HG03571 (cell line): ENCODE measurements around the gene CHST12.

Experiments
- ATAC-seq: cut with Tn5 transposase; IDR thresholded peaks from one replicate; pipeline ENCODE4 v1.9.1; 2021; ENCODE audit not compliant: unreplicated experiment

The CHST12 gene

GRCh38 chr7:2403014-2403717, at the start of gene CHST12:
Gene CHST12, plus strand, starts transcription at chr7:2403611. Its CDS starts 29,029 bp downstream, at chr7:2432640.
- ATAC-seq = peak; percentile 33

GRCh38 chr7:2353936-2354185, 49.5 kb upstream of the CHST12 start:
- peak; percentile 54 for ATAC-seq

DNA sequence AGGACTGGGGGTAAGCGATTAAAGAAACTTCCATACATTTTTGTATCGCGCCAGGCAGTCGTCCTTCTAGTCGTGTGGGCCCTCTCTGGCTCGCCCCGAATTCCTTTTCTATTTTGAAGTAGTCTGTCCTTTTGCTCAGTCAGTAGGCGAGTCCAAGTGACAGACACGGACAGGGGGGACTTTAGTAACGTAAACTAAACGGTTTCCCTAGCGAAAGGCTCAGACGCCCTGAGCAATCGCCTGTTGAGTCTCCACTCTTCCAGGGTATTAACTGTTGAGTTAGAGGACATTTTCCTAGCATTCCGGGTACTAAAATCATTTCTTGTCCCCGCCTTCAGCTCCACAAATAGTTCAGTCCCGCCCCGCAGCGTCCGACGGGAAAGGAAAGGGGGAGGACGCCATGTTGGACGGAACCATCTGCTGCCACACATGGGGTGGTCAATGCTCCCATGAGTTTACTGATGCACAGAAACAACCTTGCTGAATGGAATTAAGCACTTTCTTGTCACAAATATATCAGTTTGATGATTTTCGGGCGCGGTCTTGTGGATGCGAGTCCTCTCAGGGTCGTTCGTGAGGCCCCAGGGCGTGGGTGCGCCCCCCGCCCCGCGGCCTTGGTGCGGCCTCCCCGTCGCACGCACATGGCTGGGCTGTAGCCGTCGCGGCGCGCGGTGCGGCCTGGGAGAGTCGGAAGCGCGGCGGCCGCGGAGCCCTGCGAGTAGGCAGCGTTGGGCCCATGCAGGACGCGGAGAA, 49.0 kb upstream of the CHST12 start, which contains the start of gene EIF3B:
TSS of gene EIF3B (plus strand) at position 642 of the 753 bp plus-strand sequence. CDS start at position 737, 95 bp downstream.
- peak; percentile 73 for ATAC-seq

DNA sequence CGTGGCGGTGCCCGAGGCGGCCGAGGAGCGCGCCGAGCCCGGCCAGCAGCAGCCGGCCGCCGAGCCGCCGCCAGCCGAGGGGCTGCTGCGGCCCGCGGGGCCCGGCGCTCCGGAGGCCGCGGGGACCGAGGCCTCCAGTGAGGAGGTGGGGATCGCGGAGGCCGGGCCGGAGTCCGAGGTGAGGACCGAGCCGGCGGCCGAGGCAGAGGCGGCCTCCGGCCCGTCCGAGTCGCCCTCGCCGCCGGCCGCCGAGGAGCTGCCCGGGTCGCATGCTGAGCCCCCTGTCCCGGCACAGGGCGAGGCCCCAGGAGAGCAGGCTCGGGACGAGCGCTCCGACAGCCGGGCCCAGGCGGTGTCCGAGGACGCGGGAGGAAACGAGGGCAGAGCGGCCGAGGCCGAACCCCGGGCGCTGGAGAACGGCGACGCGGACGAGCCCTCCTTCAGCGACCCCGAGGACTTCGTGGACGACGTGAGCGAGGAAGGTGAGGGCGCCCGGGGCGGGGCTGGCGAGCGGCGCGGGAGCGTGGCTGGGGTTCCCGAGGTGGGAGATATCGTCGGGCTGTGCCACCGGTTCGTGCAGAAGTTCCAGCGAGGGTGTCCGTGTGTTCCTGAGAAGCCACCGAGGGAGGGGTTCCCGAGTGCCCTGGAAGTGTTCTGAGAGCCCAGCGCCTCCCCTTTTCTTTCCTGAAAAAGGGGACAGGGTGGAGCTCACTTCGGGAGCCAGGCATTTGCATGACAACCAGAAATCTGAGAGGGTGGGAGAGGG, 48.3 kb upstream of the CHST12 start:
- peak; percentile 15 for ATAC-seq

- no peak for ATAC-seq
Observed at GRCh38 chr7:2355705-2356008, 47.8 kb upstream of the CHST12 start.

DNA sequence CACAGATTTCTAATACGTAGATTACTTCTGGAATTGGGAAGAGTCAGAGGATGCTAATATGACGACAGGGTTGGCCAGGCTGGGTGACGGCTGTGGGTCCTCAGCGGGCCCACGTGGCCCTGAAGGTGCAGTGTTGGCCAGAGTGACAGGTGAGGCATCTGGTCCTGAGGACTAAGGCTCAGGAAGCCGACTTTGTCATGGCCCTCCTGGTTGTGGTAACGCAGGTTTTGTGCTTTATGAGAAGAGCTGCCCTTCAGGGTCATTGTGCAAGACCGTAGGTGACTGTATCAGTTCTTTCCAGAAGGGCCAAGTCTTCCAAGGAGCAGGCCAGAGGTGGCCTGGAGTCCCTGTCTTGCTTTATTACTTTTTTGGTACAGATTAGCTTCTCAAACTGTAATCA, 46.2 kb upstream of the CHST12 start:
- ATAC-seq = no peak

DNA sequence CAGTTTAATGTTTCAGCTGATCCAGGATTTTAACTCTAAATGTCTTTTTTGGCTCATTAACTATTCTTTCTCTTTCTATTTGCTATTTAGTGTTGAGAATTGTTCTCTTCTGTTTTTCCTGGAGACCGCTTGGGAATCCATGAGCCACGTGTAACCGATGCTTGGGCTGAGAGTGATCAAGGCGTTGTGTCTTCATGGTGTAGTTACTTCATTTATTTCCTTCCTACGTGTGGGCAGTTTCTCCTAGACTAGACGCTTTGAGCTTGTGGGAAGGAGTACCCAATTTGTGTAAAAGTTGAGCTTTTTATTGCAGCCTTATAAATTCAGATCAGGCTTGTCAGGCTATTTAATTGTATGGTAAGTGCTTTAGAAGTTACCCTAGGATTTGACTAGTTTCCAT, 45.8 kb upstream of the CHST12 start:
- no peak for ATAC-seq

- no peak for ATAC-seq
Observed at GRCh38 chr7:2358968-2359527, 44.4 kb upstream of the CHST12 start.

DNA sequence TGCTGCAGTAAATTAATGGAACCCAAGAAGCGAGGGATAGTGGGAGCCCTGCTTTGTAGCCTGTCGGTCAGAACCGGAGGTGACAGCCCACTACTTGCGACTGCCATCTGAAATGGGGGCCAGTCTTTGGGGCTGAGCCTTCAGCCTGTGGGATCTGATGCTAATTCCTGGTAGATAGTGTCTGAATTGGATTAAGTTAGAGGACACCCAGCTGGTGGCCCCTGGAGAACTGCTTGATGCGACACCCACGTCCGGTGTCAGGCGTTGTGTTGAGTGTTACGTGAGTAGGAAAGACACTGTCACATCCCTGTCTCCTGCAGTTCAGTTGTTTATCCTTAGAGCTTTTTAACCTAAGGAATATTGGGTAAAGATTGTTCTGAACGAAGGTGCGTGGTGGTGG, 43.8 kb upstream of the CHST12 start:
- no peak for ATAC-seq

DNA sequence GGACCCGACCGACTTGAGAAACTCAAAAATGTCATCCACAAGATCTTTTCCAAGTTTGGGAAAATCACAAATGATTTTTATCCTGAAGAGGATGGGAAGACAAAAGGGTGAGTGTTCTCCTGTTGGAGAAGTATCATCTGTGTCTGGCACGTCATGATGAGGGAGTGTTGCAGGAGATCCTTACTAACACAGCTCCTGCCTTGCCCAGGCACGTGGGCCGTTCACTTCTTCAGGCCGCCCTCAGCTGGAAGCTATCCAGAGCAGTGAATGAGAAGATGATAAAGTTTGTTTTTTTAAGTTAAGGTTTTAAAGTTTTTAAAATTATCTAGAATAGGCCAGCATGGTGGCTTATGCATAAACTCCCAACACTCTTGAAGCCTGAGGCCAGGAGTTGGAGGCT, 42.6 kb upstream of the CHST12 start:
- no peak for ATAC-seq

DNA sequence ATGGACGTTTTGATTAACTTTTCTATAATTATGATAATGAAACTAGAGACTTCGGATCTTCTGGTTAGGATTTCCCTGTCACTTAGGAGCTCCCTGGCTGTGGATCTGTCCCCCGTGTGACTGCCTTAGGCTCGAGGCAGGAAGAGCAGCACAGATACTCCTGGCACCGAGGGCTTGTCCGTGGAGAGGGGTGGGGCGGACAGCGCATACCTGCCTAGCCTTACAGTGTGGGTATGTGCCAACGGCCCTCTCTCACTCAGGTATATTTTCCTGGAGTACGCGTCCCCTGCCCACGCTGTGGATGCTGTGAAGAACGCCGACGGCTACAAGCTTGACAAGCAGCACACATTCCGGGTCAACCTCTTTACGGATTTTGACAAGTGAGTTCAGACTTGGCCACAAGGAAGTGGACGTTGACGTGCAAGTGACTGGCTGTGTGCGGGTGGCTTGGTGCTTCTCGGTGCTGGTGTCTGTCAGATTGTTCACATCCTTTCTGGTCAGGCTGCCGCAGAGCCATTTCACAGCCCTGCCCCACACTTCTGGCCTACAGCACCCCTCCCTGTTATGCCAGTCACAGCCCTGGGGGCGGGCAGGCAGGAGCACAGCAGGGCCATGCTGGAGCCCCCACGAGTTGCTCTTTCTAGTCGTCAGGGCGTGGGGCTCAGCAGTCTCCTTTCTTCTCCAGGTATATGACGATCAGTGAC, 40.9 kb upstream of the CHST12 start:
- ATAC-seq = no peak

- no peak for ATAC-seq
Observed at GRCh38 chr7:2369139-2369538, 34.3 kb upstream of the CHST12 start.

DNA sequence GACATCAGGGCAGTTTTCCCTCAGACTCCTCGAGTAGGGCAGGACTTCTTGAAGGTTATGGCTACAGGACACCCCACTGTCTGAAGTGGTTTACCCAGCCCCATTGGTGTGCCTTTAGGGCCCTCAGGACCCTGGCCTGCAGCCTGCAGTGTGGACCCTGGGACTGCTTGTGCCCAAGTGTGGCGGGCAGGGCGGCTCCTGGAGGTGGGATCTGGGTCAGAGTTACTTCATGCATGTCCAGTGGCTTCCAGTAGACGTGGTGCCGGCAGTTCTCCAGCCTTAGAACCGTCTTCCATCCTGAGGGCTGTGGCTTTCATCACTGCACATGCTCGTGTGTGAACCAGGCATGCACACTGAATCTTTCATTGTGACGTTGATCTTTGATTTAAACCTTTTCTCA, 32.1 kb upstream of the CHST12 start:
- no peak for ATAC-seq

DNA sequence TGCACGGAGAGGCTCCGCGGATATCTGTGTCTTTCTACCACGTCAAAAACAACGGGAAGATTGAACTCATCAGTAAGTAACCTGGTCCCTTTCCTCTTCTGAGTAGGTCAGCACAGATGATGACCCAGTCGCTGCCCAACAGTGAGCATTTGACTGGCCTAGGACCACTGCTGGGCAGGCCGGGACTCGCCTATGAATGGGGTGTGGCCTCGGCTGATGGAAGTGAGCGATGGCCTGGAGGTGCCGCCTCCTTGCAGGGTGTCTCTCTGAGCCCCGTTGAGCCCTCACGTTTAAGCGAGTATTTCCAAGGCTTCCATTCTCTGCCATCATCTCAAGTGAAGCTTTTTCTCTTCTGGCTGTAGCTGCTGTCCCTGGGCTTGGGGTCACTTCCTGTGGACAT, 30.7 kb upstream of the CHST12 start:
- no peak for ATAC-seq

- no peak for ATAC-seq
Observed at GRCh38 chr7:2373124-2373556, 30.3 kb upstream of the CHST12 start.

DNA sequence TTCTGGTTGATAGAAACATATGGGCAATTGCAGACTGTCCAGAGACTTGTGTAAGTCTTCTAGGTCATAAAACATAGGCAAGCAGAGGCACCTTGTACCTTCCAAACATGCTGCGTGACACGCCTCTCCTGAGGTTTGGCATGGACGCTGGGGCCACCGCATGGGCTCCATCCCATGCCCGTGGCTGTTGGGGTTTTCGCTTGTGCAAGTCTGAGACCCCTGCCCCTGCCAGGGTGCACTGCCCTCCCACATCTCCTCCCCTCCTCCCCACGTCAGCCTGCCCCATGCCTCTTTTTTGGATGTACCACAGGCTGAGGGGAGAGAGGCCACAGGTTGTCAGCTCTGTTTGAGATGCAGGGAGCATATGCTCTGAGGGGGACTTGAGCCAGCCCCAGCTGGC, 29.8 kb upstream of the CHST12 start:
- no peak for ATAC-seq

DNA sequence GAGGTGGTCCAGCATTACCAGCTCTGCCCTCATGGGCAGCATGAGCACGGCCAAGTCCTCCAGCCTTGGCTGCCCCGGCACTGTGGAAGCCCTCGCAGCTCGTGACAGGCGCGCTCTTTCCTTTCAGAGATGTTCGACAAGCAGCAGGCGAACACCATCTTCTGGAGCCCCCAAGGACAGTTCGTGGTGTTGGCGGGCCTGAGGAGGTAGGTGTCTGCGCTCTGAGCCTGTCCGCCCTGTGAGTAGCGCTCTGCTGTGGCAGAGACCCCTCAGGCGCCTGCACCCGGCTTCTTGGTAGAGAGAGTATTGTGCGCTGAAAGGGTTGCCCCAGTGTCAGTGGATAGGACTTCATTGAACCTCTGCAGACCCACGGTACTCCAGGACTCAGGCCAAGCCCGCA, 29.0 kb upstream of the CHST12 start:
- no peak for ATAC-seq

- ATAC-seq = no peak
Observed at GRCh38 chr7:2374830-2375728, 28.3 kb upstream of the CHST12 start.

- no peak for ATAC-seq
Observed at GRCh38 chr7:2376351-2377154, 26.9 kb upstream of the CHST12 start.
